NCI-H128 (cell line): Measurements from ENCODE around the gene NYAP1.
A peak's percentile ranks its signal among the peaks of the same experiment; 100 is the strongest.

Experiments used
- DNase-seq: peaks from one replicate; lab custom pipeline; 2025; ENCODE audit not compliant: unreplicated experiment; lab: John Stamatoyannopoulos, UW

The NYAP1 gene

DNA sequence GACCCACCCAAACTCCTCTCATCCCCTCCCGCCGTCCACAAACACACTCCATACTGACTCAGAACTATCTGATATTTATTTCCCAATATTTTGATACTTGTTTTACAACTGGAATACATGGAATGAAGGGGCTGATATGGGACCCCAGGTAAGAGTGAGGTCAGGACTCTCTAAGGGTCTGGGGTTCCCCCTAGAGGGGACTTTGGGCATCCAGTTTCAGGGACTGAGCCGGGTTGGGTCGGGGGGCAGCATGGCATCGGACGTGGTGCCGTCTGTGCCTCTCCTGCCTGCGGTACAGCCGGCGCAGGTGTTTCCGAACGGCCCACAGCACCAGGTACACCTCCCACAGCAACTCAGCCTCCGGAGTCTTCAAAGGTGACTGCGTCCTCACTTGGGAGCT lies 27.2 kb upstream of the NYAP1 start:
- no peak for DNase-seq

DNA sequence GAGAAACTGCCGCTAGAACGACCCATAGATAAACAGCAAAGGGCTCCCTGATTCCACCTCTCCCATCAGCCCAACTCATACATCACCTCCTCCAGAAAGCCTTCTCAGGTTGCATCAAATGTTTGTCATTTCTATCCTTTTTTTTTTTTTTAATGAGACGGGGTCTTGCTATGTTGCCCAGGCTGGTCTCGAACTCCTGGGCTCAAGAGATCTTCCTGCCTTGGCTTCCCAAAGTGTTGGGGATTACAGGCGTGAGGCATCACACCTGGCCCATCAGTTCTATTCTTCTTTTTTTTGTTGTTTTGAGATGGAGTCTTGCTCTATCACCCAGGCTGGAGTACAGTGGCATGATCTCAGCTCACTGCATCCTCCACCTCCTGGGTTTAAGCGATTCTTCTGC lies 26.7 kb upstream of the NYAP1 start:
- DNase-seq = no peak

DNA sequence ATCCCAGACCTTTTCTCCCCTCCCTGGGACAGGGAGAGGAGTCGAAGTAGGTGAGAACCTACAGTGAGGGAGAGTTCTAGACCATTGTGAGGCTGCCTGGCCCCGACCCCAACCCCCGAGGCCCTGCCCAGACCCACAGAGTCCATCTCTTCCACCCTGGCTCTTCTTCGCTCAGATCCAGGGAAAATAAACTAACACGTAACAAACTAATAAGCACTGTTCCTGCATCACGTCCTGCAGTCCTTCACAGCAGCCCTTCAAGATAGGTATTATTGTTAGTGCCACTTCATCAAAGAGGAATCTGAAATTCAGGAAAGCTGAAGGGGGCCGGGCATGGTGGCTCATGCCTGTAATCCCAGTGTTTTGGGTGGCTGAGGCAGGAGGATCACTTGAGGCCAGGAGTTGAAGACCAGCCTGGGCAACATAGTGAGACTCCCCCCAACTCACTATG lies 19.5 kb upstream of the NYAP1 start, which contains the start of gene SPACDR:
Gene SPACDR, minus strand, starts transcription at position 51 of the 451 bp plus-strand sequence. CDS start 235 bp downstream, outside the sequence.
- DNase-seq = no peak

DNA sequence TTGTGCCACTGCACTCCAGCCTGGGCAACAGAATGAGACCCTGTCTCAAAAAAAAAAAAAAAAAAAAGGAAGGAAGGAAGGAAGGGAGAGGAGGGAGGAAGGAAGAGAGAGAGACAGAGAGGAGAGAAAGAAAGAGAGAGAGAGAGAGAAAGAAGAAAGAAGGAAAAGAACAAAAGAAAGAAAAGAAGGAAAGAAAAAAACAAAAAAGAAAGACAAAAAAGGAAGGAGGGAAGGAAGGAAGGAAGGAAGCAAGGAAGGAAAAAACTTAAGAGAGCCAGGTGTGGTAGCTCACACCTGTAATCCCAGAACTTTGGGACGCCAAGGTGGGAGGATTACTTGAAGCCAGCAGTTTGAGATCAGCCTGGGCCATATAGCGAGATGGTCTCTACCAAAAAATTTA lies 18.9 kb upstream of the NYAP1 start:
- DNase-seq = no peak

DNA sequence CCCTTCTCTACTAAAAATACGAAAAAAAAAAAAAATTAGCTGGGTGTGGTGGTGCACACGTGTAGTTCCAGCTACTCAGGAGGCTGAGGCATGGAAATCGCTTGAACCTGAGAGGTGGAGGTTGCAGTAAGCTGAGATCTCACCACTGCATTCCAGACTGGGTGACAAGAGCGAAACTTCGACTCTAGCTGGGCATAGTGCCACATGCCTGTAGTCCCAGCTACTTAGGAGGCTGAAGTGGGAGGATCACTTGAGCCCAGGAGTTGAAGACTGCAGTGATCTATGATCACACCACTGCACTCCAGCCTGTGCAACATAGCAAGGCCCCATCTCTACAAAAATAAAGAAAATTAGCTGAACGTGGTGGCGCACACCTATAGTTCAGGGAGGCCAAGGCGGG lies 18.4 kb upstream of the NYAP1 start:
- no peak for DNase-seq

DNA sequence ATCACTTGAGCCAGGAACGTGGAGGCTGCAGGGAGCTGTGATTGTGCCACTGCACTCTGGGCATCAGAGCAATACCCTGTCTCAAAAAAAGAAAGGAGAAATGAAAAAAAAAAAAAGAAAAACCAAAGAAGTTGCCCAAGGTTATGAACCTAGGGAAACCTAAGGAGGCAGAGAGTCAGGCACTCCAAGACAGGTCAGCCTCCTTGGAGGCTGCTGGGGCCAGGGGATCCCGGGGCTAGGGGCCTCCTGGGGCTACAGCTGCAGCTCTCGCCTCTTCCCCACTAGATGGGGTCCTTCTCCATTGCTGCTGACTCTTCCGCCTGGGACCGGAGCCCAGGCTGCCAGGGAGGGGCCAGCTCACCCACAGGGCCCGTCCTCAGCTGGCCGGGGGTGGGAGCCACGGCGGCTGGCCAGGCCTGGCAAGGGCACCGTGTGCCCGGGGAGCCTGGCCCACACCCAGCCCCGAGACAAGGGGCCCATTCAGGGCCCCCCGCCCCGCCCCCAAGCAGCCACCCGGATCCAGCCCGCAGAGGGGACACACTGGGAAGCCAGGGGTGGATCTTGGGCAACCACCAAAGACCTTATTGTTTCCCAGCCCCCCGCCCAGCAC lies 17.9 kb upstream of the NYAP1 start:
- DNase-seq = peak; percentile 23

DNA sequence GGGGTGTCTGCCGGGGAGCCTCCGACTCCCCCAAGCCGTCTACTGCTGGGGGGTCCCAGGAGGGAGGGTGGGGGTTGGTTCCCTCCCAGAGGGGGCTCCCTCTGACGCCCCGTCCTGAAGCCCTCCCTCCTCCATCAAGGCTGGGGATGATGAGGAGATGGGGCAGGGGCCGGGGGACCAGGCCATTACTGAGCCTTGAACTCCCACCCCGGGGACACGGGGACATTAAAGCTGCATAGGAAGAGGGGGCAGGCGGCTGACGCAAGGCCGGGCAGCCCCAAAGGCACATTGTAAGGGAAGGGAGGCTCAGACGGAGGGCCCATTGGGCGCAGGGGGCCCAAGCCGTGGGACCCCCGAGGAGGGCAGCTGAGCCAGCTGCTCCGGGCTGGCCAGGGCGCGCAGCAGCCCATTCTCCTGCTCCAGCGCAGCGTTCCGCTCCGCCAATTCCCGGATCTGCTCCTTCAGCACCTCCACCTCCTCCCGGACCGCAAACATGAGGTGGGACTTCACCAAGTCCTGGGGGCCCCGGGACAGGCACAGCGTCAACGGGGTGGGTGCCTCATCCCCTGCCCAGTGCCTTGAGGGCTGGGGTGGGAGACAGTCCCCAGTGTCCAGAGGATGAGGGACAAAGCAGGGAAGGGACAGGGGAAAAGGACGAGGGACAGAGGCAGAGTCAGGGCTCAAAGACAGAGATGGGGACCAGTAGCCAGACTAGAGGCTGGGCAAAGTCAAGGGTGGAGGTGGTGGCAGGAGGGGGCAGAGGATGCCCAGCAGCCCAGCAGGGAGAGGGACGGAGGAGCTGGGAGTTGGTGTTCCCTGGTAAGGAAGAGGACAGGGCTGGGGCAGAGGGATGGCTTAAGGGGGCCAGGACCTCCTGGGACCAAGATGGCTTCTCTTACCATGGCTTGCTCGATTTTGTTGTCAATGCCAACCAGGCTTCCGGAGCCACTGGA lies 16.8 kb upstream of the NYAP1 start:
- no peak for DNase-seq

DNA sequence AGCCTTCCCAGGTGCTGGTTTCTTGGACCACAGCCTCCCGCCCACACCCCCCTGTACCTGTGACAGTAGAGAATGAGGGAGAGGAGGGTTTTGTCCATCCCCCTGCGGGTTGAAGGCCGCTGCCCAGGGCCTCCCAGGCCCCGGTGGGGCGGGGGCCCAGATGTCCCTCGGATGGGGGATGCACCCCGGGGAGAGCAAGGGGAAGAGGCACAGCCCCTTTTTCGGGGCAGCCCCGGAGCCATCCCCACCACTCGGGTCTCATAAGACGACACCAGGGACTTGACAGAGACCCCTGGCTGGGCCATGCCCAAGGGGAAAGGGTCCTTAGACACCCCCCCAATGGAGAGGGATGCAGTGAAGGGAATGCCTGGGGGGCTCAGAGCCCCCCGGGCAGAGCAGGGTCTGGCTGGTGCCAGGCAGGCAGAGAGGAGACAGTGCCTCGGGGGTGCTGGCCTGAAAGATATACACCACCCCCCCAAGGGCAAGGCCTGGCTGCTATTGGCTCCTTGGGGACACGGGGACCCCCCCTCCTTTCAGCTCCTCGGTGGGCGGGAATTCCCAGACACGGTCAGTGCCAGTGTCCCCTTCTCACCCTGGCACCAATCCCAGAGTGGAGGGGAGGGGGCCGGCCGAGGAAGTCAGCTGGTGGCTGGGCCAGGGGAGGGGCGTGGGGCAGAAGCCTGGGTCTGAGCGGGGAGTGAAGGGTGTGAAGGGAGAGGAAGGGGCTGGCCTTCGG lies 15.9 kb upstream of the NYAP1 start:
- no peak for DNase-seq

DNA sequence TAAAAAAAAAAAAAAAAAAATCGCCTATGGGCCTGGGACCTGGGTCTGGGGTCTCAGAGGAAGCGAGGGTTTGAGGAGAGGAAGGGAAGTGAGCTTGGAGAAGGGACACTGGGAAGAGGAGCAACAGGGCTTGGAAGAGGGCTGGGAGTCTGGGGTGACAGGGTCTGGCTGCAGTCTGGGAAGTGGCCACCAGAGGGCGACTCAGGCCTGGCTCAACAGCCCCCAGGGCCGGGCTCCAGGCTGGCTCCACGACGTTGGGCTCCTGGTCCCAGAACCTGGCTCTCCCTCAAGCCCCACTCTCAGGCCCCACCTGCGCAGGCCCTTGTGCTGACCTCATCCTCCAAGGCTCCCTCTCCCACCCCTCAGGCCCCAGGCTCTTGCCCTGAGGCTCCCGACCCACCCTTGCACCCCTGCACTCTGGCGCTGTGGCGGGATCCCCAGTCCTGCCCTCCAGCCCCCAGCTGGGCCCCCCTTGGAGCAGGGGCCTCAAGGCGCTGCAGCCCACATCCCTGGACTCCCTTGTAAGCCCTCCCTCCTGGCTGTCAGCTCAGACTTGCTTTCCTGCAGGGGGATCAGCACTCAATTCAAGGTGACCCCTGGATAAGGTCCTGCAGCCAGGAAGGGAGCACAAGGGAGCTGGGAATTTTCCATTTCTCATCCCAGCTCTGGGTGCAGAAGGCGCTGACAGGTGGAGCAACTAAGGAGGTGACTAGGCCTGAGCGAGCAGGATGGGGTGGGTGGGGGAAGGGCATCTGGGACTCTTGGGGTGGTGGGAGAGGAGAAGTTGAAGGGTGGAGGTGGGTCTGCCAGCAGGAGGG lies 14.3 kb upstream of the NYAP1 start:
- DNase-seq = peak; percentile 14

DNA sequence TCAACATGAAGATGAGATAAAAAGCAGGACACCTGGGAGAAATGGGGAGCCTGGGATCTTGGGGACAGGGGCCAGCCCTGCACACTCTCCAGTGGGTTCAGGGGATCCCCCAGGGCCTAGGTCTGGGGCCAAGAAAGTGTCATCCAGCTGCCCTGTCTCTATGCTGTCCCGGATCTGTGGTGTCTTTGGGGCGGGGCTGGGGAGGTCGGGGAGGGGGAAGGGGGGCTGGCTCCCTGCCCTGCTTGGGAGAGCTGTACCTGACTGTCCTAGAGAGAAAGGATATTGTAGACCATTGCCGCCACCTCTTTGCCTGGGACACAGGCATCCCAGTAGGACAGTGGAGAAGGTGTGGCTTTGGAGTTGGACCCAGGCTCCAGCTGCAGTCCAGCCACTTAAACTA lies 12.7 kb upstream of the NYAP1 start:
- no peak for DNase-seq

DNA sequence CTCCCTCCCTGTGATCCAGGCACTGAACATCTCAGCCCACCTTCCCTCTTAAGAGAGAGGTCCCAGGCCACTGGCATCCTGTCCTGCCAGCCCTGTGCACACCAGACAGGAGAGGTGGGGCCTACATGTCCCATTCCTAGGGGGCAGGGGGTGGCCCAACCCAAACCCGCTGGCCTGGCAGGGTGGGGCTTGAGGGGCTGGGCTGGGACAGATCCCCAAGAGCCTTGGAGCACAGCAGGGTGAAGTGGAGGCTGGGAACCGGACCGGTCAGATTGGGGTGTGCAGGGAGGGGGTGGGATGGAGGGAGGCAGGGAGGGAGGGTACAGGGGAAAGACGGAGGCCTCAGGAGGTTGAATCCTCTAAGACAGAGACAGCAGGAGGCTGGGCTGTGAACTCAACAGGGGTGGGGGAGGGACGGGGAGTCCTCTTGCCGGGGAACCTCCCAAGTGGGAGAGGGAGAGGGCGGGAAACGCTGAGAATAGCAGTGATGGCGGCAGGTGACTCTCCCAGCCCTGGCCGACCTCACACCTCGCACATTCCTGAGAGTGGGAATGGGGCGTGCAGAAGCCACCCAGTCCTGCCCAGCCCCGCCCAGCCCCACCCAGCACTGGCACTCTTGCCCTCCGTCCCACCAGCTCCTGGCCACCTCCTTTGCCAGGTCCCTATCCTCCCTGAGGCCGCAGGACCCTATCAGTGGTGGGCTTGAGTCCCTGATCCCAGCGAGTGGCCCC lies 11.4 kb upstream of the NYAP1 start:
- no peak for DNase-seq

DNA sequence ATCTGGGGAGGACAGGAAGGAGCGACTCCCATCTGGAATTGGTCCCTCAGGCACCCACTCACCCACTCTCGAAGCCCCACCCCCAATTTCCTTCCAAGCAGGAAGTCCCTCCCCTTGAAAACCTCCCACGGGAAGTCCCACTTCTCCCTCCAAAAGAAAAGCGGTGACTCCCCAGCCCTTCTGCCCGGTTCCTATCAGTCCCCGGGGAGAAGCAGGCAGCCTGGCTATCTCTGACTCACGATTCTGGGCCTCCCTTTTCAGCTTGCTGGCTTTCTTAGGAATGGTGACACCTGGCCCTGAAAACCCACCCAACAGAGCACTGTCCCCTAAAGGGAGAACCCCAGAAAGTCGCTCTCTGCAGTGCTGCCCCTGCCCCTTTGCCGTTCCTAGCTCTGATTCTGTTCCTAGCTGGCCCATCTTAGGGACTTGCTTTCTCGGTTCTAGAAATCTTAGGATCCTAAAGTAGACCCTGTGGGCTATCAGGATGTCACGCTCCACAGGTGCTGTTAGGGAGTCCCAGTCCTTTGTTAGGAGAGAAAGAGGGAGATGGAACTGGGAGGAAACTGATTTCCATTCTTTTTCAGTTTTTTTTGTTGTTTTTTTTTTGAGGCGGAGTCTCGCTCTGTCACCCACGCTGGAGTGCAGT lies 10.8 kb upstream of the NYAP1 start:
- no peak for DNase-seq

DNA sequence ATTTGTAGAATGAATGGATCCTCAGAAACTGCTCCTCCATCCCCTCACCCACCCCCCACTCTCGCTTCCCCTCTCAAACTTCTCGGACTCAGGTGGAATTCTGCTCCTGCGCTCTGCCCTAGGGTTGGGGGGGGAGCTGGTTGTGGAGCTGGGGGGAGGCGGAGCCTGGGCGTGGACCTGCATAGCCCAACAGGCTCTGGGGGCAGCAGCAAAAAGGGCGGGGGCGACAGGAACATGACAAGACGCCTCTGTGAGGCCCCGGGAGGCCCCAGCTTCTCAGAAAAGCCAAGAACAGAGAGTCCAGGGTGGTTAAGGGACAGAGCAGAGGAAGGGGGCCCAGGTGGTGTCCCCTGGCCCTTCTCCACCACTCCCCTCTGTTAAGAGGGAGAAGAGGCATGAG lies 8.2 kb upstream of the NYAP1 start:
- DNase-seq = no peak

DNA sequence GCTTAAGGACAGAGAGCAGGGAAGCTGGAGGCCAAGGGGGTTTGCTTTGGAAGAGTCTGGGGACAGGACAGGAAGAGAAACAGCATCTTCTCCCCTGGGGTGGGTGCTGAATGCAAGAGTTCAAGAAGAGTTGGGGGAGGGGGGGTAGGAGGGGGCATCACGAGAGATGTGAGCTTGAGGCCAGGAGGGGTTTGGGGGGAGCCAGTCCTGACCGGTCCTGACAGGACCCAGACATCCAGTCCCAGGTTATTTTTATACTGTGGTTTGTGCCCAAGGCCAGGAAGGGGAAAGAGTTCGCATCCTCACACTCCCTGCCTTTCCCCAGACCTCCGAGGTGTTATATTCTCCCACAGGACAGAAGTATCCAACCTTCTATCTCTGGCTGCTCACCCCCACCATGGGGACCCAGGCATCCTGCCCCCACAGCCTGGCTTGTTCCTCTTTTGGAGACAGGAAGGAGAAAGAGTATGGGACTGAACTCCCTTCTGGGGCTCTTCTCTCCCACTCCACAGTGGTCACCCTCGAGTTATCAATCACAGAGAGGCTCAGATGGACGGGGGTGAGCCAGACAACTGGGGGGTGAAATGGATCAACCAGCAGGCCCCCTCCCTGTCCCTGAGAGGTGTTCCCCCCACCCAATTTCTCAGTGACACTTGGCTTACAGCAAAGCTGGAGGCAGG lies 7.5 kb upstream of the NYAP1 start:
- no peak for DNase-seq

DNA sequence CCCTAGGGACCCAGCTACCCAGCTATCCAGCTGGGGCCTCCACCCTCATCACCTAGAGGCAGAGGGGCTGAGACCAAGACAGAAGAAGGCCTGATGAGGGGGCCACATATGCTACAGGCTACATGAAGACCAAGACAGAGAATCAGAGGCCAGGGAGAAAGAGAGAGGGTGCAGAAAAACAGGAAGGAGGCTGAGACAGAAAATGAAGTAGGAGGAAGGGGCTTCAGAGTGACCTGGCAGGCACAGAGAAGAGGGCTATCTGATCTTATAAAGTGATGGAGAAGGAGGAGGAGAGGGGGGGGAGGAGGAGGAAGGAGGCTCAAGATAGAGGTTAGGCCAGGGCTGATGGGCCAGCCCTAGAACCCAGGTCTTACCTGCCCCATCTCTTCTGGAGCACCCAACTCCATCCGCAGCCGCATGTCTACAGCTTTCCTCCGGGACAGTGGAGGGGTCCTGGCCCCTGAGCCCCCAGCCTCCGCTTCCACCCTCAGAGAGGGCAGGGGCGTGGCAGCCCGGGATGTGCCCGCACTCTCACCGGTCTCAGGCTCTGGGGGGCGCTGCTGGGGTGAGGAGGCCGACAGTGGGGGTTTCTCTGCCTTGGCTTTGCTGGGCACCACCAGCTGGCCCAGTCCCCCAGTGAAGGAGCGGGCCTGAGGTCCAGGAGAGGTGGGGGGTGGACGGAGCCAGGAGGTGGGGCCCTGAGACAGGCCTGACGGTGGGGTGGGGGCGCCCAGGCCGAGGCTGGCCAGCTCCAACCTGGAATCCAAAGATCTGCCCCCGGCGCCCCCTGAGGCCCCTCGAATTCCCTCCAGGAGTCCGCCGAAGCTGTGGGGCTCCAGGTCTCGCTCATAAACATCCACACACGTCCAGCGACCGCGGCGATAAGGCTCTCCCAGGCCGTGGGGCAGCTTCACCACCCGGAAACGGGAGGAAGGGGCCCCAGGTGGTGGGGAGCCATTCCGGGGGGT lies 6.5 kb upstream of the NYAP1 start:
- no peak for DNase-seq

DNA sequence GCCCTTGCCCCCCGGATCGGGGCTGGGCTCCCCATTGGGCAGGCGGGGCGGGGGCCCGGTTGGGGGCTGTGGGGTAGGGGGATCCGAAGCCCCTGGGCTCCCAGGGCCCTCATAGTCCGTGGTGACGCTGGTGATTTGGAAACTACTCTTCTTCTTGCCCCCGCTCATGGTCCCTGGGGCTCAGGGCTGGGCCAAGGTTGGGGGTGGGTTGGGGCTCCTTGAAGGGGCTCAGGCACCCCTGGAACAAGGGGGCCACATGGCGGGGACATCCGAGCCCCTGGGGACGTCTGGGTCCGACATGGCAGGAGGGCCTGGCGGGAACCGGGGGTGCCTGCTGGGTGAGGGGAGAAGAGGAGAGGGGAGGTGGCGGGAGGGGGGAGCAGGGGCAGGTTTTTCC lies 5.9 kb upstream of the NYAP1 start:
- no peak for DNase-seq

DNA sequence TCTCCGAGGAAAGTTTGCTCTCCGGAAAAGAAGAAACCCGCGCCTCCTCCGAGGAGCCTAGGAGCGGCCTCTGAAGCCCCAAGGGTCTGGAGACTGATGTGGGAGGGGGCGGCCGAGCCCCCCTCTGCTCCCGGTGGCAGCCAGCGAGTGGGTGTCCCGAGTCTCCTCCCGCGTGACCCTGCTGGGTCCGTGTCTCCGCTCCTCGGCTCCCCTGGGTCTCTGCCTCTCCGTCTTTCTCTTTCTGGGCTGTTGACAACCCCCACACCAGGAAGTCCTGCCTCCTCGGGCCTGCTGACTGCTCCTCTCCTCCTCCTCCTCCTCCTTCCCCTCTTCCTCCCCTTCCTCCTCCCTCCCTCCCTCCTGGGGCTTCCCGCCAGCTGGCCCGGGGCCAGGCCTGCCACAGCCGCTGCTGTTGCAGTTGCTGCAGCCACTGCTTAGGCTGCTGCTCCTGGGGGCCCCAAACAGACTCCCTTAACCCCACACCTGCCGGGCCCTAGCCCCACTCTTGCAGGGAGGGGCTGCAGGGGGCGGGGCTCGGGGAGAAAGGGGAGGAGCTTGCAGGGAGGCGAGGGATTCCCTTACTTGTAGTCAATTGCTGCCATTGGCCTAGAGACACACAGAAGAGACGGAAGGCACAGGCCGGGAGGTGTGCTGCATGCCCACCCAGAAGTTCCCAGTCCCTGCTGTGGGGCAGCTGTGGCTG lies 4.6 kb upstream of the NYAP1 start, which contains the start of gene TSC22D4:
Gene TSC22D4, minus strand, starts transcription at position 257 of the 703 bp plus-strand sequence. CDS start 1,176 bp downstream, outside the sequence.
- peak; percentile 57 for DNase-seq
